HepG2 (cell line): ENCODE data around the gene TARBP2. TPM values are rescaled to one million over a fixed set of nuclear protein-coding genes. Genes with fewer than 3 reads are reported as not detected.
A peak's percentile ranks its signal among the peaks of the same experiment; 100 is the strongest.

ENCODE experiments used
- ASH2L ChIP-seq: fragments of 300-600, 200-600 bp; sonication (generic); IDR thresholded peaks from 2 replicates; pipeline ENCODE4 v1.7.0; 2017; ENCODE audit warnings: low read depth, mild to moderate bottlenecking, moderate library complexity, mixed read lengths, low read length; ENCODE audit not compliant: insufficient read length
- HHEX ChIP-seq: IDR thresholded peaks from 2 replicates; pipeline ENCODE4 v1.6.1; 2016; ENCODE audit warnings: control low read depth
- MED13 ChIP-seq: sonication (generic); formaldehyde crosslinking; IDR thresholded peaks from 2 replicates; pipeline ENCODE4 v1.5.0; 2020; ENCODE audit warnings: missing genetic modification reagents
- PHF21A ChIP-seq: sonication (generic); formaldehyde crosslinking; IDR thresholded peaks from 2 replicates; pipeline ENCODE4 v1.5.0; 2020; ENCODE audit warnings: mild to moderate bottlenecking, missing genetic modification reagents
- POLR2A ChIP-seq, 2 experiments: IDR thresholded peaks; 2 replicates each; pipeline ENCODE4 v1.6.1; 2011; ENCODE audit warnings: low read depth in 2 of 2, low read length in 2 of 2, mild to moderate bottlenecking in 1 of 2, moderate library complexity in 1 of 2; ENCODE audit not compliant: insufficient read depth in 1 of 2
- POLR2AphosphoS5 ChIP-seq: IDR thresholded peaks from 2 replicates; pipeline ENCODE4 v1.6.1; 2012; ENCODE audit warnings: low read depth, low read length
- RAD21 ChIP-seq: fragments of 450-650 bp; formaldehyde crosslinking; IDR thresholded peaks from 2 replicates; pipeline ENCODE4 v1.5.0; 2020; ENCODE audit warnings: mild to moderate bottlenecking
- RBM22 ChIP-seq: fragments of 200-400 bp; formaldehyde crosslinking; optimal IDR thresholded peaks from 2 replicates; pipeline ENCODE3; 2017; ENCODE audit warnings: mild to moderate bottlenecking, low read length, moderate library complexity
- SMARCC2 ChIP-seq: fragments of 450-650 bp; IDR thresholded peaks from 2 replicates; pipeline ENCODE4 v1.6.1; 2017; ENCODE audit warnings: antibody characterized with exemption, mild to moderate bottlenecking
- SPEN ChIP-seq: sonication (generic); formaldehyde crosslinking; IDR thresholded peaks from 2 replicates; pipeline ENCODE4 v1.5.1; 2020; ENCODE audit warnings: low read depth, mild to moderate bottlenecking, missing genetic modification reagents
- THYN1 ChIP-seq: sonication (generic); formaldehyde crosslinking; IDR thresholded peaks from 2 replicates; pipeline ENCODE4 v1.8.1; 2023; ENCODE audit warnings: low read depth, mild to moderate bottlenecking, moderate library complexity, missing genetic modification reagents, borderline replicate concordance
- ZMYM3 ChIP-seq: sonication (generic); formaldehyde crosslinking; IDR thresholded peaks from 2 replicates; pipeline ENCODE4 v1.5.1; 2020; ENCODE audit warnings: mild to moderate bottlenecking, missing genetic modification reagents
- ZNF24 ChIP-seq: fragments of 450-650 bp; IDR thresholded peaks from 2 replicates; pipeline ENCODE4 v1.6.1; 2017; ENCODE audit warnings: antibody characterized with exemption, mild to moderate bottlenecking
- ZNF749 ChIP-seq: sonication (generic); formaldehyde crosslinking; IDR thresholded peaks from 2 replicates; pipeline ENCODE4 v1.8.0; 2022; ENCODE audit warnings: mild to moderate bottlenecking, missing genetic modification reagents, moderate library complexity, borderline replicate concordance
- ZNF768 ChIP-seq: sonication (generic); formaldehyde crosslinking; IDR thresholded peaks from 2 replicates; pipeline ENCODE4 v1.4.0; 2020; ENCODE audit warnings: missing genetic modification reagents
- ZSCAN12 ChIP-seq: sonication (generic); formaldehyde crosslinking; IDR thresholded peaks from 2 replicates; pipeline ENCODE4 v1.9.0; 2021; ENCODE audit warnings: mild to moderate bottlenecking, missing genetic modification reagents
- polyA plus RNA-seq, 8 experiments: library from polyadenylated mRNA; depleted of rRNA in 3 of 8; stranded (reverse) in 7 of 8; unstranded in 1 of 8; fragments of >200 nt; fragmentation: Illumina TruSeq in 4 of 8; extraction: Trizol in 4 of 8; gene quantifications; 2 replicates each; pipeline versions ENCODE4 v1.2.1 to v1.2.3, GENCODE V29; 2011 to 2016; ENCODE audit warnings: low read depth in 4 of 8, missing spikeins in 1 of 8, mixed read lengths in 1 of 8; ENCODE audit not compliant: insufficient read depth in 1 of 8
- total RNA-seq, 5 experiments: library from RNA; depleted of rRNA; stranded (reverse); fragments of >200 nt; fragmentation: Illumina TruSeq; extraction: Trizol; gene quantifications; 2 replicates each; pipeline ENCODE4 v1.2.3, GENCODE V29; 2016; ENCODE audit warnings: low read depth in 1 of 5
- TF ChIP-seq, protein P1 (sequence below): sonication (generic); IDR thresholded peaks from 2 replicates; pipeline ENCODE4 v1.6.1; 2016; ENCODE audit warnings: low read depth, borderline replicate concordance
- TF ChIP-seq, protein P2 (sequence below): IDR thresholded peaks from 2 replicates; pipeline ENCODE4 v1.6.1; 2018; ENCODE audit warnings: missing genetic modification reagents, mild to moderate bottlenecking, missing compliant biosample characterization
- TF ChIP-seq, protein P3 (sequence below): sonication (generic); formaldehyde crosslinking; IDR thresholded peaks from 2 replicates; pipeline ENCODE4 v1.9.0; 2021; ENCODE audit warnings: missing genetic modification reagents, borderline replicate concordance
- TF ChIP-seq, protein P4 (sequence below): IDR thresholded peaks from 2 replicates; pipeline ENCODE4 v1.6.1; 2016; ENCODE audit warnings: missing genetic modification reagents, missing compliant biosample characterization
- TF ChIP-seq, protein P5 (sequence below): sonication (generic); formaldehyde crosslinking; IDR thresholded peaks from 2 replicates; pipeline ENCODE4 v1.5.1; 2020; ENCODE audit warnings: missing genetic modification reagents, mild to moderate bottlenecking, borderline replicate concordance
- TF ChIP-seq, protein P6 (sequence below): sonication (generic); formaldehyde crosslinking; IDR thresholded peaks from 2 replicates; pipeline ENCODE4 v1.5.0; 2020; ENCODE audit warnings: missing genetic modification reagents, mild to moderate bottlenecking, borderline replicate concordance
- TF ChIP-seq, protein P7 (sequence below): sonication (generic); formaldehyde crosslinking; IDR thresholded peaks from 2 replicates; pipeline ENCODE4 v1.5.0; 2020; ENCODE audit warnings: mild to moderate bottlenecking, low read depth, missing genetic modification reagents, borderline replicate concordance

Gene TARBP2
- total and polyA plus RNA-seq, 2 of the 13 experiments (the other 11 are each of a cell fraction or from before 2014, with no cell fraction given) = 47.0 to 55.5 TPM

DNA sequence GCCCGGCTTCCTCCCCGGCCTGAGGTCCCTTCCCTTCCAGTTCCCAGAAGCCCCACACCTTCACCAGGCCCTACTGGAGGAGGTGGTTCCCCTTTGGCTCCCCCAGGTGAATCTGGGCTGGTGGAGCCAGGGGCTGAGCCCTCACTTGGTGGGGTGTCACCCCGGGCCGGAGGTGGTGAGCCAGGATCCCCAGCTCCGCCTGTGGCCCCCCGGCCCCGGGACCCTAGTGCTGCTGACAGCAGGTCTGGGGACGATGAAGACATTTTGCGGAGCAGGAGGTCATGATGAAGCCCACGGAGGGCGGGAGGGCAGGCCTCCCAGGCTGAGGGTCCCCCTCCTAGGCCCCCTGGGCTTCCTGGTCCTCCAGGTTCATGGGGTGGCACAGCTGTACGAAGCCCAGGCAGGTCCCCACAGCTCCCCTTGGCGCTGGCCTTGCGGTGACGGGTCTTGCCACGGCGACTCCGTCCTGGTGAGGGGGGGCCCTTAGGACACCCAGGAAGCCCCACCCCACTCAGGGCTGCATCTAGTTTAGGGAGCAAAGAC, 18.4 kb upstream of the TARBP2 start (continued):
- TF ChIP-seq, protein P1, sequence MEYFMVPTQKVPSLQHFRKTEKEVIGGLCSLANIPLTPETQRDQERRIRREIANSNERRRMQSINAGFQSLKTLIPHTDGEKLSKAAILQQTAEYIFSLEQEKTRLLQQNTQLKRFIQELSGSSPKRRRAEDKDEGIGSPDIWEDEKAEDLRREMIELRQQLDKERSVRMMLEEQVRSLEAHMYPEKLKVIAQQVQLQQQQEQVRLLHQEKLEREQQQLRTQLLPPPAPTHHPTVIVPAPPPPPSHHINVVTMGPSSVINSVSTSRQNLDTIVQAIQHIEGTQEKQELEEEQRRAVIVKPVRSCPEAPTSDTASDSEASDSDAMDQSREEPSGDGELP = no peak
- no peak for TF ChIP-seq ZSCAN12 (CRISPR knock-in tag)
- no peak for TF ChIP-seq SPEN (CRISPR knock-in tag)
- 0 out of 2 replicates have a peak, but pooled peaks have one; percentile 15 for TF ChIP-seq POLR2AphosphoS5
- TF ChIP-seq ZMYM3 = no peak
- TF ChIP-seq, protein P2, sequence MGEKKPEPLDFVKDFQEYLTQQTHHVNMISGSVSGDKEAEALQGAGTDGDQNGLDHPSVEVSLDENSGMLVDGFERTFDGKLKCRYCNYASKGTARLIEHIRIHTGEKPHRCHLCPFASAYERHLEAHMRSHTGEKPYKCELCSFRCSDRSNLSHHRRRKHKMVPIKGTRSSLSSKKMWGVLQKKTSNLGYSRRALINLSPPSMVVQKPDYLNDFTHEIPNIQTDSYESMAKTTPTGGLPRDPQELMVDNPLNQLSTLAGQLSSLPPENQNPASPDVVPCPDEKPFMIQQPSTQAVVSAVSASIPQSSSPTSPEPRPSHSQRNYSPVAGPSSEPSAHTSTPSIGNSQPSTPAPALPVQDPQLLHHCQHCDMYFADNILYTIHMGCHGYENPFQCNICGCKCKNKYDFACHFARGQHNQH = 0 out of 2 replicates have a peak, but pooled peaks have one; percentile 5
- TF ChIP-seq, protein P3, sequence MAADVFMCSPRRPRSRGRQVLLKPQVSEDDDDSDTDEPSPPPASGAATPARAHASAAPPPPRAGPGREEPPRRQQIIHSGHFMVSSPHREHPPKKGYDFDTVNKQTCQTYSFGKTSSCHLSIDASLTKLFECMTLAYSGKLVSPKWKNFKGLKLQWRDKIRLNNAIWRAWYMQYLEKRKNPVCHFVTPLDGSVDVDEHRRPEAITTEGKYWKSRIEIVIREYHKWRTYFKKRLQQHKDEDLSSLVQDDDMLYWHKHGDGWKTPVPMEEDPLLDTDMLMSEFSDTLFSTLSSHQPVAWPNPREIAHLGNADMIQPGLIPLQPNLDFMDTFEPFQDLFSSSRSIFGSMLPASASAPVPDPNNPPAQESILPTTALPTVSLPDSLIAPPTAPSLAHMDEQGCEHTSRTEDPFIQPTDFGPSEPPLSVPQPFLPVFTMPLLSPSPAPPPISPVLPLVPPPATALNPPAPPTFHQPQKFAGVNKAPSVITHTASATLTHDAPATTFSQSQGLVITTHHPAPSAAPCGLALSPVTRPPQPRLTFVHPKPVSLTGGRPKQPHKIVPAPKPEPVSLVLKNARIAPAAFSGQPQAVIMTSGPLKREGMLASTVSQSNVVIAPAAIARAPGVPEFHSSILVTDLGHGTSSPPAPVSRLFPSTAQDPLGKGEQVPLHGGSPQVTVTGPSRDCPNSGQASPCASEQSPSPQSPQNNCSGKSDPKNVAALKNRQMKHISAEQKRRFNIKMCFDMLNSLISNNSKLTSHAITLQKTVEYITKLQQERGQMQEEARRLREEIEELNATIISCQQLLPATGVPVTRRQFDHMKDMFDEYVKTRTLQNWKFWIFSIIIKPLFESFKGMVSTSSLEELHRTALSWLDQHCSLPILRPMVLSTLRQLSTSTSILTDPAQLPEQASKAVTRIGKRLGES (CRISPR knock-in tag) = no peak
- TF ChIP-seq SMARCC2 = no peak
- TF ChIP-seq, protein P4, sequence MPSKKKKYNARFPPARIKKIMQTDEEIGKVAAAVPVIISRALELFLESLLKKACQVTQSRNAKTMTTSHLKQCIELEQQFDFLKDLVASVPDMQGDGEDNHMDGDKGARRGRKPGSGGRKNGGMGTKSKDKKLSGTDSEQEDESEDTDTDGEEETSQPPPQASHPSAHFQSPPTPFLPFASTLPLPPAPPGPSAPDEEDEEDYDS = no peak
- TF ChIP-seq THYN1 = no peak
- TF ChIP-seq POLR2A (IDR thresholded peaks at IDR 0.05; ENCODE audit: insufficient read depth in 1 of 2, low read depth in 2 of 2, low read length in 2 of 2) = peak in 1 of 2 experiments; percentile 53; a peak in 1 of 4 replicates
- TF ChIP-seq, protein P5, sequence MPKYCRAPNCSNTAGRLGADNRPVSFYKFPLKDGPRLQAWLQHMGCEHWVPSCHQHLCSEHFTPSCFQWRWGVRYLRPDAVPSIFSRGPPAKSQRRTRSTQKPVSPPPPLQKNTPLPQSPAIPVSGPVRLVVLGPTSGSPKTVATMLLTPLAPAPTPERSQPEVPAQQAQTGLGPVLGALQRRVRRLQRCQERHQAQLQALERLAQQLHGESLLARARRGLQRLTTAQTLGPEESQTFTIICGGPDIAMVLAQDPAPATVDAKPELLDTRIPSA (CRISPR knock-in tag) = no peak
- TF ChIP-seq, protein P6, sequence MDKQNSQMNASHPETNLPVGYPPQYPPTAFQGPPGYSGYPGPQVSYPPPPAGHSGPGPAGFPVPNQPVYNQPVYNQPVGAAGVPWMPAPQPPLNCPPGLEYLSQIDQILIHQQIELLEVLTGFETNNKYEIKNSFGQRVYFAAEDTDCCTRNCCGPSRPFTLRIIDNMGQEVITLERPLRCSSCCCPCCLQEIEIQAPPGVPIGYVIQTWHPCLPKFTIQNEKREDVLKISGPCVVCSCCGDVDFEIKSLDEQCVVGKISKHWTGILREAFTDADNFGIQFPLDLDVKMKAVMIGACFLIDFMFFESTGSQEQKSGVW (CRISPR knock-in tag) = no peak
- TF ChIP-seq, protein P7, sequence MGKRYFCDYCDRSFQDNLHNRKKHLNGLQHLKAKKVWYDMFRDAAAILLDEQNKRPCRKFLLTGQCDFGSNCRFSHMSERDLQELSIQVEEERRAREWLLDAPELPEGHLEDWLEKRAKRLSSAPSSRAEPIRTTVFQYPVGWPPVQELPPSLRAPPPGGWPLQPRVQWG (CRISPR knock-in tag) = no peak
- peak; percentile 46; the same call in 1 of the 2 replicates for TF ChIP-seq RAD21 (CRISPR knock-in tag)
- no peak for TF ChIP-seq ZNF749 (CRISPR knock-in tag)
- no peak for TF ChIP-seq ZNF24
- peak; percentile 37; the same call in 1 of the 2 replicates for TF ChIP-seq ZNF768
- no peak for TF ChIP-seq ASH2L
- no peak for TF ChIP-seq HHEX (CRISPR knock-in tag)
- TF ChIP-seq MED13 (CRISPR knock-in tag) = no peak
- no peak for TF ChIP-seq PHF21A
- TF ChIP-seq RBM22 = peak; percentile 92
